ENCODE measurements around the gene SON. TPM values are rescaled to one million over a fixed set of nuclear protein-coding genes. Genes with fewer than 3 reads are reported as not detected.

Gene SON
- total RNA-seq, 1 experiment from 2014 or later: 329 TPM

DNA sequence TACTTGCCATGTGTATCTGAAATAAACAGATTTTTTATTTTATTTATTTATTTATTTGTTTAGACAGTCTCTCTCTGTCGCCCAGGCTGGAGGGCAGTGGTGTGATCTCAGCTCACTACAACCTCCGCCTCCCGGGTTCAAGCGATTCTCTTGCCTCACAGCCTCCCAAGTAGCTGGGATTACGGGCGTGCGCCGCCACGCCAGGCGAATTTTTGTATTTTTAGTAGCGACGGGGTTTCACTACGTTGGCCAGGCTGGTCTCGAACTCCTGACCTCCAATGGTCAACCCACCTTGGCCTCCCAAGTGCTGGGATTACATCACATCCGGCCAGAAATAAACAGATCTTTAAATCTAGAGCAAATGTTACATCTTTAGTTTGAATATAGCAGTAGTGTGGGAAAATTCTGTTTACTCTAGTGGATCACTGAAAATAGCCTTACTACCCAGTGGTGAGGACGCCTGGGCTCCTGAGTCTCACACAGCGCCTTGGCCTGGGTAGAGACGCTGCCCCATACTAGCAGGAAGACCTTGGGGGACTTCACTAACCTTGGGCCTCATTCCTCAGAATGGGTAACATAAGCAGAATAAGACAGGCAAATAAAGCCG, 1.6 kb upstream of the SON start:
- H2BK12ac ChIP-seq (ENCODE audit: insufficient read length, low read depth, low read length): no peak overlapping the region
- DNase-seq: no peak
- Mint-ChIP-seq H3K4me1 (peaks cover 24 to 27% of the 10 kb centered on the region in 2 experiments), H3K9me3 (no peaks in the 10 kb centered on the region; a peak in 2 of 5 replicates), H3K36me3 (ENCODE audit: insufficient read depth in 1 of 3, low read depth in 3 of 3) (peaks cover 31 to 62% (median 45%) of the 10 kb centered on the region in 3 experiments), H3K27me3 (ENCODE audit: low read depth) (no peaks in the 10 kb centered on the region), H3K4me3 (peak overlapping the region; percentile 97 to 99), H3K27ac (peak overlapping the region; percentile 95 to 100 (median 100))
- no peak overlapping the region for H4K8ac ChIP-seq (replicated peaks; ENCODE audit: insufficient read length, low read depth, low read length)
- peak overlapping the region; percentile 98 for H3K27ac ChIP-seq (ENCODE audit: insufficient read length, low read depth, low read length)
- peak overlapping the region; percentile 0; the same call in 1 of the 2 replicates for H3K14ac ChIP-seq (ENCODE audit: insufficient read depth, low read length)
- no peak overlapping the region for H3K4ac ChIP-seq (ENCODE audit: low read depth, low read length)
- H2BK15ac ChIP-seq (ENCODE audit: low read depth, low read length): no peak overlapping the region
- H3K23me2 ChIP-seq (ENCODE audit: insufficient read length, low read depth, low read length, poor library complexity, severe bottlenecking): no peaks in the 10 kb centered on the region
- H3K18ac ChIP-seq (ENCODE audit: insufficient read length, low read depth, low read length): peak overlapping the region; percentile 56
- no peaks in the 10 kb centered on the region for H3K4me1 ChIP-seq (ENCODE audit: insufficient read depth, low read length)
- no peak overlapping the region for H4K5ac ChIP-seq (ENCODE audit: insufficient read length, low read depth, low read length)
- no peak overlapping the region for H3K56ac ChIP-seq (ENCODE audit: insufficient read length, low read depth, low read length)
- H3K27me3 ChIP-seq (ENCODE audit: insufficient read depth, low read length): no peaks in the 10 kb centered on the region
- peaks cover 5% of the 10 kb centered on the region for H3K79me1 ChIP-seq (ENCODE audit: insufficient read depth, low read depth, low read length, poor library complexity, severe bottlenecking)
- no peak overlapping the region for H4K91ac ChIP-seq (ENCODE audit: insufficient read length, low read depth, low read length)
- peaks cover 40% of the 10 kb centered on the region for H3K79me2 ChIP-seq (ENCODE audit: insufficient read depth, low read length)
- H2BK120ac ChIP-seq (ENCODE audit: low read depth, low read length, poor library complexity, severe bottlenecking): no peak overlapping the region
- peak overlapping the region; percentile 50 for H3K4me2 ChIP-seq (ENCODE audit: insufficient read depth, insufficient read length, low read length)
- no peak overlapping the region for H3T11ph ChIP-seq (ENCODE audit: low read length)
- H2AK5ac ChIP-seq (ENCODE audit: insufficient read length, low read length): no peak overlapping the region
- no peak overlapping the region for H3K23ac ChIP-seq (ENCODE audit: insufficient read length, low read depth, low read length)
- no peak overlapping the region for H2BK20ac ChIP-seq (ENCODE audit: low read depth, low read length, poor library complexity, severe bottlenecking)
- TF ChIP-seq, protein P1, sequence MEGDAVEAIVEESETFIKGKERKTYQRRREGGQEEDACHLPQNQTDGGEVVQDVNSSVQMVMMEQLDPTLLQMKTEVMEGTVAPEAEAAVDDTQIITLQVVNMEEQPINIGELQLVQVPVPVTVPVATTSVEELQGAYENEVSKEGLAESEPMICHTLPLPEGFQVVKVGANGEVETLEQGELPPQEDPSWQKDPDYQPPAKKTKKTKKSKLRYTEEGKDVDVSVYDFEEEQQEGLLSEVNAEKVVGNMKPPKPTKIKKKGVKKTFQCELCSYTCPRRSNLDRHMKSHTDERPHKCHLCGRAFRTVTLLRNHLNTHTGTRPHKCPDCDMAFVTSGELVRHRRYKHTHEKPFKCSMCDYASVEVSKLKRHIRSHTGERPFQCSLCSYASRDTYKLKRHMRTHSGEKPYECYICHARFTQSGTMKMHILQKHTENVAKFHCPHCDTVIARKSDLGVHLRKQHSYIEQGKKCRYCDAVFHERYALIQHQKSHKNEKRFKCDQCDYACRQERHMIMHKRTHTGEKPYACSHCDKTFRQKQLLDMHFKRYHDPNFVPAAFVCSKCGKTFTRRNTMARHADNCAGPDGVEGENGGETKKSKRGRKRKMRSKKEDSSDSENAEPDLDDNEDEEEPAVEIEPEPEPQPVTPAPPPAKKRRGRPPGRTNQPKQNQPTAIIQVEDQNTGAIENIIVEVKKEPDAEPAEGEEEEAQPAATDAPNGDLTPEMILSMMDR (conservative IDR thresholded peaks at IDR 0.05): no peak
- no peaks in the 10 kb centered on the region for H4K20me1 ChIP-seq (ENCODE audit: control insufficient read depth, insufficient read depth, insufficient read length)
- no peak overlapping the region for H2BK5ac ChIP-seq (ENCODE audit: insufficient read length, low read length)
- no CpG with 5 or more reads among the region's 19 CpGs for WGBS (ENCODE audit: extremely low coverage, insufficient read length, low lambda C conversion rate)
- no peaks in the 10 kb centered on the region for H3K9me3 ChIP-seq (ENCODE audit: control insufficient read depth, low read depth, low read length)
- no peak overlapping the region for H2AFZ ChIP-seq (ENCODE audit: low read length)
- peak overlapping the region; percentile 81 for H3K9ac ChIP-seq (ENCODE audit: extremely low read depth, insufficient read length, low read length)
